ENCODE measurements around the gene TBC1D21. TPM values are rescaled to one million over a fixed set of nuclear protein-coding genes. Genes with fewer than 3 reads are reported as not detected.

Gene TBC1D21
- total RNA-seq, 2 donors from 2014 or later = not detected

- intact Hi-C loops (cut with DNase I) = no loop called here
- Histone ChIP-seq H3K4me1 (peaks cover 3% of the 10 kb centered on the region), H3K4me3 (no peak overlapping the region), H3K36me3 (replicated peaks in 1 of 2; ENCODE audit: insufficient read depth in 1 of 2, low read depth in 2 of 2) (no peaks in the 10 kb centered on the region), H3K27me3 (no peaks in the 10 kb centered on the region), H3K9me3 (no peaks in the 10 kb centered on the region), H3K27ac (no peak overlapping the region)
- WGBS, 2 donors = 94 to 96% methylated on average over 1 of the region's 1 CpG
- no peak for ATAC-seq
- no peak for DNase-seq
- TF ChIP-seq POLR2A (IDR thresholded peaks at IDR 0.05) (no peak), CTCF (IDR thresholded peaks at IDR 0.05) (no peak)
These were observed 29.6 kb upstream of the TBC1D21 start for GRCh38 chr15:73843787-73844186.

GRCh38 chr15:73844356-73844755 is 29.0 kb upstream of the TBC1D21 start:
- H3K27ac ChIP-seq = no peak overlapping the region
- H3K36me3 ChIP-seq (replicated peaks in 1 of 2; ENCODE audit: insufficient read depth in 1 of 2, low read depth in 2 of 2) = no peaks in the 10 kb centered on the region
- H3K9me3 ChIP-seq = no peaks in the 10 kb centered on the region
- H3K4me3 ChIP-seq = no peak overlapping the region
- WGBS, 2 donors = 23 to 43% methylated on average over 1 of the region's 1 CpG
- no peak for ATAC-seq
- no peak for DNase-seq
- no peaks in the 10 kb centered on the region for H3K27me3 ChIP-seq
- intact Hi-C loops (cut with DNase I) = no loop called here
- no peak for TF ChIP-seq CTCF (IDR thresholded peaks at IDR 0.05)
- TF ChIP-seq POLR2A (IDR thresholded peaks at IDR 0.05) = no peak
- H3K4me1 ChIP-seq = peaks cover 2% of the 10 kb centered on the region

GRCh38 chr15:73845507-73845906 is 27.9 kb upstream of the TBC1D21 start:
- no peaks in the 10 kb centered on the region for H3K36me3 ChIP-seq (replicated peaks in 1 of 2; ENCODE audit: insufficient read depth in 1 of 2, low read depth in 2 of 2)
- peaks cover 7% of the 10 kb centered on the region for H3K4me1 ChIP-seq
- DNase-seq (no peak), ATAC-seq (no peak)
- TF ChIP-seq CTCF (IDR thresholded peaks at IDR 0.05) = no peak
- TF ChIP-seq POLR2A (IDR thresholded peaks at IDR 0.05) = no peak
- no peak overlapping the region for H3K4me3 ChIP-seq
- H3K9me3 ChIP-seq = no peaks in the 10 kb centered on the region
- no peaks in the 10 kb centered on the region for H3K27me3 ChIP-seq
- intact Hi-C loops (cut with DNase I) = no loop called here
- H3K27ac ChIP-seq = no peak overlapping the region
- 53 to 68% methylated on average over 2 of the region's 2 CpGs for WGBS, 2 donors

GRCh38 chr15:73845907-73846306 is 27.5 kb upstream of the TBC1D21 start:
- DNase-seq (no peak), ATAC-seq (no peak)
- Histone ChIP-seq H3K4me1 (peaks cover 7% of the 10 kb centered on the region), H3K36me3 (replicated peaks in 1 of 2; ENCODE audit: insufficient read depth in 1 of 2, low read depth in 2 of 2) (no peaks in the 10 kb centered on the region), H3K27ac (no peak overlapping the region), H3K27me3 (no peaks in the 10 kb centered on the region), H3K4me3 (no peak overlapping the region), H3K9me3 (no peaks in the 10 kb centered on the region)
- 69 to 71% methylated on average over 3 of the region's 3 CpGs for WGBS, 2 donors
- intact Hi-C loops (cut with DNase I) = no loop called here
- no peak for TF ChIP-seq POLR2A (IDR thresholded peaks at IDR 0.05)
- no peak for TF ChIP-seq CTCF (IDR thresholded peaks at IDR 0.05)

- TF ChIP-seq CTCF (IDR thresholded peaks at IDR 0.05) = no peak
- no peak for TF ChIP-seq POLR2A (IDR thresholded peaks at IDR 0.05)
- no peaks in the 10 kb centered on the region for H3K36me3 ChIP-seq (replicated peaks in 1 of 2; ENCODE audit: insufficient read depth in 1 of 2, low read depth in 2 of 2)
- peak; percentile 79 for ATAC-seq
- H3K4me1 ChIP-seq = peaks cover 7% of the 10 kb centered on the region
- no peak overlapping the region for H3K4me3 ChIP-seq
- no peaks in the 10 kb centered on the region for H3K27me3 ChIP-seq
- 28 to 54% methylated on average over 2 of the region's 2 CpGs for WGBS, 2 donors
- H3K9me3 ChIP-seq = no peaks in the 10 kb centered on the region
- intact Hi-C loops (cut with DNase I) = no loop called here
- DNase-seq = peak; percentile 46 to 80 (median 70)
- H3K27ac ChIP-seq = no peak overlapping the region
These were observed 23.7 kb upstream of the TBC1D21 start for GRCh38 chr15:73849641-73850040.

Measured in body of pancreas (tissue), 4 donors.